Activated naive CD4-positive, alpha-beta T cell treated with anti-CD3 and anti-CD28 coated beads for 36 hours (primary cell): ENCODE measurements around the gene TUBA4B. TPM values are rescaled to one million over a fixed set of nuclear protein-coding genes. Genes with fewer than 3 reads are reported as not detected.
"Not testable (repeated sequence)": the region's sequence is repeated elsewhere in the genome, so short reads cannot be mapped to it uniquely, and the experiment has no call there.

ENCODE experiments used
- CTCF ChIA-PET: fragments of 350-600 bp; sonication (Branson Sonifier 250); formaldehyde crosslinking; loops from one replicate; lab custom pipeline; 2021; ENCODE audit warnings: antibody characterized with exemption; lab: Charles Lee
- DNase-seq: peaks from one replicate; pipeline ENCODE4 v3.0.0-alpha.2; 2020
- H3K27ac Mint-ChIP-seq: one replicate; pipeline ENCODE4 v1.8.0; 2021; ENCODE audit warnings: mild to moderate bottlenecking, mixed read lengths
- H3K27me3 Mint-ChIP-seq: one replicate; pipeline ENCODE4 v1.8.0; 2021; ENCODE audit warnings: low read depth, mixed read lengths
- H3K36me3 Mint-ChIP-seq: one replicate; pipeline ENCODE4 v1.8.0; 2021; ENCODE audit warnings: low read depth, mixed read lengths
- H3K4me1 Mint-ChIP-seq: one replicate; pipeline ENCODE4 v1.8.0; 2021; ENCODE audit warnings: low read depth, mixed read lengths
- H3K4me3 Mint-ChIP-seq: one replicate; pipeline ENCODE4 v1.8.0; 2021; ENCODE audit warnings: mild to moderate bottlenecking, moderate library complexity, mixed read lengths
- H3K9me3 Mint-ChIP-seq: one replicate; pipeline ENCODE4 v1.8.0; 2021; ENCODE audit warnings: mixed read lengths
- intact Hi-C: fragments of 100-400 bp; cut with micrococcal nuclease; formaldehyde crosslinking; loops from one replicate; pipeline ENCODE4 v1.15.1; 2023
- total RNA-seq, 2 experiments: library from RNA; stranded (reverse); gene quantifications; one replicate each; pipeline ENCODE4 v1.2.3, GENCODE V29; 2021

The TUBA4B gene
- total RNA-seq, 2 experiments from 2014 or later = not detected

DNA sequence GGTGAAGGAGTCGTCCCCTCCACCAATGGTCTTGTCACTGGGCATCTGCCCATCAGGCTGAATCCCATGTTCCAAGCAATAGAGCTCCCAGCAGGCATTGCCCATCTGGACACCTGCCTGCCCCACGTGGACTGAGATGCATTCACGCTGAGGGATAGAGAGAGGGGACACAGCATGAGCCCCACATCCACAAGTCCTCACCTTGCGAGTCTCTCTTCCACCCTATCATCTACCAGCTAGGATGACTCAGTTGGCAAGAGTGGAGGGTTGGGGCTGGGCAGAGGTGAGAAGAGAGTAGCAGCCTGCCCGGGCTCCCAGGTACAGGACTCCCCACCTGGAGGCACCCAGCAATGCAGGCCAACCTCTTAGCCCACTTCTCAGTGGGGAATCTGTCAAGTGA is 959 bp upstream of the TUBA4B start:
- no peaks in the 10 kb centered on the region for H3K9me3 Mint-ChIP-seq
- H3K4me1 Mint-ChIP-seq = peaks cover 68% of the 10 kb centered on the region
- intact Hi-C loops = loop anchor here (2.0 to 10.0 kb wide), 4 partner anchors 355 to 967 kb away; partner anchors contain the start of genes CTDSP1 and WNT10A
- CTCF ChIA-PET = interaction anchor here (0.7 to 6.1 kb wide), 8 partner anchors 14 to 80 kb away, joined by 3 to 76 read pairs (median 3); partner anchors contain the start of gene DNAJB2
- H3K4me3 Mint-ChIP-seq = peak overlapping the region; percentile 70
- peak; percentile 58 for DNase-seq
- H3K36me3 Mint-ChIP-seq = peaks cover 42% of the 10 kb centered on the region
- H3K27me3 Mint-ChIP-seq = no peaks in the 10 kb centered on the region
- peak overlapping the region; percentile 95 for H3K27ac Mint-ChIP-seq

- CTCF ChIA-PET = interaction anchor here (1.2 to 6.1 kb wide), 6 partner anchors 15 to 80 kb away, joined by 3 to 76 read pairs (median 4); partner anchors contain the start of gene DNAJB2
- no peaks in the 10 kb centered on the region for H3K27me3 Mint-ChIP-seq
- intact Hi-C loops = loop anchor here (2.0 to 10.0 kb wide), 4 partner anchors 356 to 968 kb away; partner anchors contain the start of genes CTDSP1 and WNT10A
- H3K4me3 Mint-ChIP-seq = peak overlapping the region; percentile 70
- H3K27ac Mint-ChIP-seq = peak overlapping the region; percentile 95
- peaks cover 63% of the 10 kb centered on the region for H3K4me1 Mint-ChIP-seq
- no peak for DNase-seq
- H3K9me3 Mint-ChIP-seq = no peaks in the 10 kb centered on the region
- H3K36me3 Mint-ChIP-seq = peaks cover 40% of the 10 kb centered on the region
Measured at GRCh38 chr2:219252570-219252899, 508 bp upstream of the TUBA4B start.

- intact Hi-C loops = loop anchor here (1.0 to 10.0 kb wide), 14 partner anchors 9 to 969 kb away; partner anchors contain the start of genes ANKZF1, ATG9A, CTDSP1 and DNAJB2
Measured at GRCh38 chr2:219253753-219254589, 928 bp downstream of the TUBA4B start, which contains the start of gene TUBA4A. TUBA4A (minus strand) TSS chr2:219253918; CDS start chr2:219253858, 60 bp downstream.

DNA sequence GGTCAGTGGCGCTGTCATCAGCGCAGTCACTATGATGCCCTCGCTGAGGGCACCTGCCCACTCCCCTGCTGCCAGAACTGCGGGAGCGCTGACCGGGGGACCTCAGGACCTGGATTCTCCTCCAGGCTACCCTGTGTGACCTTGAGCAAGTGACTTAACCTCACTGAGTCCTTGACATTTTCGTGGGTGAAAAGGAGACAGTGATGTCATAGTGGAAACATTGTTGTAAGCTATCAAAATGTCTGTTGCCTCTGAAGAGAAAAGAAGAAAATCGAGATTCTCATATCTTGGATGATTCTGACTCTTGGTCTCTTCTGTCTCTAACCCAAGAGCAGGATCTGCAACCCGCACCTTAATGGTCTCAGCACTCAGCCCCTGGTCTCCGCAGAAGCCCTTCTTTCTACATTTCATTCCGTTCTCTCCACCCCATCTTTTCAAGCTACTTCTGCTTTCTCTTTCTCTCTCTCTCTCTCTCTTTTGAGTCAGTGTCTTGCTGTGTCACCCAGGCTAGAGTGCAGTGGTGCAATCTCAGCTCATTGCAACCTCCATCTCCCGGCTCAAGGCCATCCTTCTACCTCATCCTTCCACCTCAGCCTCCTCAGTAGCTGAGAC is 1.7 kb downstream of the TUBA4B start:
- Mint-ChIP-seq H3K4me1 (peaks cover 42% of the 10 kb centered on the region), H3K27me3 (no peaks in the 10 kb centered on the region), H3K9me3 (no peaks in the 10 kb centered on the region), H3K4me3 (peak overlapping the region; percentile 70), H3K36me3 (peaks cover 26% of the 10 kb centered on the region), H3K27ac (peak overlapping the region; percentile 84)
- CTCF ChIA-PET = interaction anchor here (0.7 to 6.1 kb wide), 12 partner anchors 9 to 544 kb away, joined by 3 to 76 read pairs (median 4); partner anchors contain the start of genes DNAJB2, GLB1L, STK16 and TTLL4
- peak; percentile 67 for DNase-seq
- intact Hi-C loops = loop anchor here (1.0 to 10.0 kb wide), 6 partner anchors 25 to 970 kb away; partner anchors contain the start of genes CTDSP1, DNAJB2, NHEJ1 and WNT10A

More at GRCh38 chr2:219253753-219254589, 928 bp downstream of the TUBA4B start, which contains the start of gene TUBA4A:
- peaks cover 49% of the 10 kb centered on the region for H3K4me1 Mint-ChIP-seq
- no peaks in the 10 kb centered on the region for H3K9me3 Mint-ChIP-seq
- CTCF ChIA-PET = interaction anchor here (0.8 to 6.1 kb wide), 9 partner anchors 8 to 543 kb away, joined by 3 to 76 read pairs (median 4); partner anchors contain the start of genes DNAJB2, GLB1L, STK16 and TTLL4
- peak within 1 kb of the TSS; percentile 95 for H3K27ac Mint-ChIP-seq
- DNase-seq = peak; percentile 89
- H3K36me3 Mint-ChIP-seq = peaks cover 31% of the 10 kb centered on the region
- no peaks in the 10 kb centered on the region for H3K27me3 Mint-ChIP-seq
- H3K4me3 Mint-ChIP-seq = peak within 1 kb of the TSS; percentile 70

DNA sequence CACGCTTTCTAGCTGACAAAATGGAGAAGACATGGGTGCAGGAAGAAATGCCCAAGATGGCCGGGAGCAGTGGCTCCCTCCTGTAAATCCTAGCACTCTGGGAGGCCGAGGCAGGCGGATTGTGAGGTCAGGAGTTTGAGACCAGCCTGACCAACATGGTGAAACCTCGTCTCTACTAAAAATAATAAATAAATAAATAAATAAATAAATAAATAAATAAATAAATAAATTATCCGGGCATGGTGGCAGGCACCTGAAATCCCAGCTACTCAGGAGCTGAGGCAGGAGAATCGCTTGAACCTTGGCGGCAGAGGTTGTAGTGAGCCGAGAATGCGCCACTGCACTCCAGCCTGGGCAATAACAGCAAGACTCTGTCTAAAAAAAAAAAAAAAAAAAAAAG is 5.9 kb downstream of the TUBA4B start:
- DNase-seq, H3K27ac Mint-ChIP-seq, H3K9me3 Mint-ChIP-seq, H3K4me3 Mint-ChIP-seq, H3K27me3 Mint-ChIP-seq, H3K36me3 Mint-ChIP-seq: not testable (repeated sequence)
- intact Hi-C loops = loop anchor here (10.0 kb wide), 2 partner anchors 864 to 974 kb away; partner anchors contain the start of gene CTDSP1
- peaks cover 11% of the 10 kb centered on the region for H3K4me1 Mint-ChIP-seq
- CTCF ChIA-PET = interaction anchor here (2.0 to 2.2 kb wide), 3 partner anchors 15 to 36 kb away, joined by 5 to 14 read pairs (median 12); partner anchors contain the start of gene DNAJB2

DNA sequence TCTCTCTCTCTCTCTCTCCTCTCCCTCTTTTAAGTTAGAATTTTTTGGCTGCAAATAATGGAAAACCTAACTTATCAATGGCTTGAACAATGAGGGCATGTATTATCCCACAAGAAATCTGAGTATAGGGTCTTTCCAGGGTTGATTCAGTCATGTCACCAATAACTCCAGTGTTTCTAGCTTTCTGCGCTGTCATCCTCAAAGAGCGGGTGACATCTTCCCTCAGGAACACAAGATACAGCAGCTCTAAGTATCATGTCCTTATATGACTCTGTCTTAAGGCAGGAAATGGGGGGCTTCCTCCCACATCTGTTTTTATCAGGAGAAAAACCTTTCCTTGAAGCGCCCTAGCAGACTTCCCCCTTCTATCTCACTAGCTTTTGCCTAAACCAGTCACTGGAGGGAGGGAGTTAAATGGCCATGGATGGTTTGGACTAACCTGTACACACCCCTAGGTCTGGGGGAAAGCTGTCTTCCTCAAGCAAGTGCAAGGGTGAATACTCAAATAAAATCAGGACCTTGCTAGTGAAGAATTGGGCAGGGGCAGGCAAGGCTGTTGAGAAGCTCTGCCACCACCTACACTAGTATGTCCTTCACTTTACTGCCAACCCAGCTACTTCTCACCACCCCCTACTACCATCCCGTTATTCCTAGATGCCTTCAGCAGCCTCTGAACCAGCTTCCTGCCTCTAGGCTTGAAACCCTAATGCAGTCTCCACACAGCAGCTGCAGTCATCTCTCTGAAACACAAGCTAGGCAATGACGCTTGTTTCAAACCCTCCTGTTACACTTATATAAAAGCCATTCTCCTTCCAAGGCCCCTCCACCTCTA is 8.2 kb downstream of the TUBA4B start:
- H3K36me3 Mint-ChIP-seq = no peaks in the 10 kb centered on the region
- H3K27ac Mint-ChIP-seq = no peak overlapping the region
- CTCF ChIA-PET = interaction anchor here (0.7 to 2.5 kb wide), 8 partner anchors 9 to 384 kb away, joined by 3 to 14 read pairs (median 5); partner anchors contain the start of gene DNAJB2
- H3K9me3 Mint-ChIP-seq = no peaks in the 10 kb centered on the region
- H3K27me3 Mint-ChIP-seq = no peaks in the 10 kb centered on the region
- no peaks in the 10 kb centered on the region for H3K4me1 Mint-ChIP-seq
- intact Hi-C loops = no loop called here
- H3K4me3 Mint-ChIP-seq = no peak overlapping the region
- no peak for DNase-seq

- Mint-ChIP-seq H3K4me3 (no peak overlapping the region), H3K27me3 (no peaks in the 10 kb centered on the region), H3K27ac (no peak overlapping the region), H3K36me3 (no peaks in the 10 kb centered on the region), H3K9me3 (no peaks in the 10 kb centered on the region), H3K4me1 (no peaks in the 10 kb centered on the region)
- CTCF ChIA-PET = interaction anchor here (0.5 to 2.1 kb wide), 4 partner anchors 11 to 101 kb away, joined by 3 to 16 read pairs (median 6); no protein-coding TSS in a partner anchor
- intact Hi-C loops = no loop called here
- no peak for DNase-seq
Measured at GRCh38 chr2:219266232-219266631, 13.2 kb downstream of the TUBA4B start.

GRCh38 chr2:219266886-219267285 is 13.8 kb downstream of the TUBA4B start:
- intact Hi-C loops = no loop called here
- no peak overlapping the region for H3K4me3 Mint-ChIP-seq
- no peaks in the 10 kb centered on the region for H3K9me3 Mint-ChIP-seq
- H3K27me3 Mint-ChIP-seq = no peaks in the 10 kb centered on the region
- CTCF ChIA-PET = interaction anchor here (1.7 to 2.1 kb wide), 2 partner anchors 11 to 29 kb away, joined by 6 to 16 read pairs; no protein-coding TSS in a partner anchor
- no peak for DNase-seq
- H3K36me3 Mint-ChIP-seq = no peaks in the 10 kb centered on the region
- no peak overlapping the region for H3K27ac Mint-ChIP-seq
- H3K4me1 Mint-ChIP-seq = no peaks in the 10 kb centered on the region

DNA sequence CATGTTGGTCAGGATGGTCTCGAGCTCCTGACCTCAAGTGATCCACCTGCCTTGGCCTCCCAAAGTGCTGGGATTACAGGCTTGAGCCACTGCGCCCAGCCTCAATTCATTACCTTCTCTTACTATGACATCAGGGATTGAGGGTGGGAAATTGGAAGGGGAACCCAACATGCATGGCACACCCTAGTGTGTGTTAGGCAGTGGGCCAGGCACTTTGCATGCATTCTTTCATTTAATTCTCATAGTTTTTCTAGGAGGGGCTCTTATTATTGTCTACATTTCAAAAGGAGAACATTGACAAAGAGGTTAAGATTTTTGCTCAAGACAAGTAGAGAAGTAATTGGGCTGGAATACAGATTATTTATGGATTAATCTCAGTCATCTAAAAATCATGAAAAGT is 15.3 kb downstream of the TUBA4B start:
- H3K36me3 Mint-ChIP-seq = no peaks in the 10 kb centered on the region
- H3K27ac Mint-ChIP-seq = no peak overlapping the region
- CTCF ChIA-PET = interaction anchor here (1.7 kb wide), 1 partner anchor 27 kb away, joined by 6 read pairs; no protein-coding TSS in a partner anchor
- no peak overlapping the region for H3K4me3 Mint-ChIP-seq
- H3K9me3 Mint-ChIP-seq = no peaks in the 10 kb centered on the region
- no peaks in the 10 kb centered on the region for H3K4me1 Mint-ChIP-seq
- DNase-seq = no peak
- H3K27me3 Mint-ChIP-seq = no peaks in the 10 kb centered on the region
- intact Hi-C loops = no loop called here

DNA sequence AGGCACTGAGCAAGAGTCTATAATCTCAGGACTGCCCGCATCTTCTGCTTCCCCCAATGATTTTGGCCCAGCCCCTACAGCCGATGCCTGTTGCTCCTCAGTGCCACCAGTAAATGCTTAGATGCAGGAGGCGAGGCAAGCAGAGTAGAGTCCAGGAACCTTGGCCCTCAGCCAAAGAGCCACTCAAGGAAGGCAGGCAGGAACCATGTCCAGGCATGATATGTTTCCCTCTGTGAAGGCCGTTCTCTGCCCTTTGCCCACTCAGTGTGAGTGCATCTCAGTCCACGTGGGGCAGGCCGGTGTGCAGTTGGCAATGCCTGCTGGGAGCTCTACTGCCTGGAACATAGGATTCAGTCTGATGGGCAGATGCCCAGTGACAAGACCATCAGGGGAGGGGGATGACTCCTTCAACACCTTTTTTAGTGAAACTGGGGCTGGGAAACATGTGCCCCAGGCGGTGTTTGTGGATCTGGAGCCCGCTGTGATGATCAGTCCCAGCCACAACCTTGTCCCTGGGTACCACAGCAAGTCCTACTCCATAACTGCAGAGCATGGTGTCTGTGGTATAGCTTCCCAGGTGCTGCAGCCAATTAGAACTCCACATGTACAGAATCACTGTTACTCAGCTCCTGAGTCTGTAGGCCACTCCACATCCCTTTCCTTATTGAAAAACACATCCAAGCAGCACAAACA is 16.5 kb downstream of the TUBA4B start:
- CTCF ChIA-PET = interaction anchor here (1.4 to 1.9 kb wide), 3 partner anchors 8 to 26 kb away, joined by 3 to 6 read pairs (median 6); no protein-coding TSS in a partner anchor
- no peak for DNase-seq
- intact Hi-C loops = loop anchor here (10.0 kb wide), 1 partner anchor 1045 kb away; no protein-coding TSS in a partner anchor
- no peaks in the 10 kb centered on the region for H3K27me3 Mint-ChIP-seq
- H3K36me3 Mint-ChIP-seq = no peaks in the 10 kb centered on the region
- no peak overlapping the region for H3K4me3 Mint-ChIP-seq
- H3K27ac Mint-ChIP-seq = no peak overlapping the region
- no peaks in the 10 kb centered on the region for H3K4me1 Mint-ChIP-seq
- H3K9me3 Mint-ChIP-seq = no peaks in the 10 kb centered on the region
